Gastrocnemius medialis (tissue), 4 donors: ENCODE data around the gene MAP3K13. TPM values are rescaled to one million over a fixed set of nuclear protein-coding genes. Genes with fewer than 3 reads are reported as not detected.

ENCODE experiments used
- ATAC-seq, 2 donors: fragments of 150-250 bp; one replicate each; pipeline ENCODE4 v1.9.1; 2016
- DNase-seq, 2 donors: peaks; one replicate each; pipeline ENCODE4 v3.0.0-alpha.2; 2019
- H3K27ac ChIP-seq, 4 donors: fragments of 200-600 bp; sonication (generic); 1 replicate in 1 of 4; 2 replicates in 3 of 4; pipeline ENCODE4 v1.5.1; 2016 to 2018; ENCODE audit warnings: mild to moderate bottlenecking in 2 of 4, moderate library complexity in 1 of 4
- H3K27me3 ChIP-seq, 3 donors: fragments of 200-600 bp; sonication (generic) in 2 of 3; 1 replicate in 1 of 3; 2 replicates in 2 of 3; pipeline versions ENCODE4 v1.5.1 to v1.6.0; 2016 to 2019; ENCODE audit warnings: mild to moderate bottlenecking in 1 of 3, moderate library complexity in 1 of 3
- H3K36me3 ChIP-seq, 2 donors: fragments of 200-600 bp; sonication (generic) in 1 of 2; one replicate each; pipeline ENCODE4 v1.5.1; 2017 to 2018
- H3K4me1 ChIP-seq, 2 donors: fragments of 200-600 bp; sonication (generic) in 1 of 2; one replicate each; pipeline ENCODE4 v1.5.1; 2016 to 2017; ENCODE audit warnings: mild to moderate bottlenecking in 2 of 2
- H3K4me3 ChIP-seq, 4 donors: fragments of 200-600 bp; sonication (generic) in 3 of 4; 1 replicate in 1 of 4; 2 replicates in 3 of 4; pipeline ENCODE4 v1.5.1; 2016 to 2019; ENCODE audit warnings: mild to moderate bottlenecking in 2 of 4
- H3K9me3 ChIP-seq, 3 donors: fragments of 200-600 bp; sonication (generic) in 2 of 3; 1 replicate in 1 of 3; 2 replicates in 2 of 3; pipeline ENCODE4 v1.5.1; 2016 to 2019
- CTCF ChIP-seq, 5 experiments: fragments of 450-650 bp in 3 of 5; fragments of 200-600 bp in 2 of 5; sonication (generic) in 2 of 5; IDR thresholded peaks in 4 of 5; conservative IDR thresholded peaks in 1 of 5; 1 replicate in 4 of 5; 2 replicates in 1 of 5; pipeline ENCODE4 v1.5.1; 2016 to 2019; ENCODE audit warnings: antibody characterized with exemption in 5 of 5, mild to moderate bottlenecking in 3 of 5, moderate library complexity in 3 of 5
- POLR2A ChIP-seq, 2 donors: fragments of 450-650 bp; IDR thresholded peaks; one replicate each; pipeline ENCODE4 v1.6.1; 2017; ENCODE audit warnings: antibody characterized with exemption in 2 of 2, mild to moderate bottlenecking in 2 of 2, moderate library complexity in 2 of 2
- in situ Hi-C, 4 donors: fragments of 200-750 bp; cut with MboI; loops; one replicate each; pipeline versions ENCODE4 v1.15.0 to v1.8.0; 2017; ENCODE audit warnings: low sequenced_read_pairs in 4 of 4
- intact Hi-C: fragments of 100-400 bp; cut with DNase I; formaldehyde crosslinking; loops from one replicate; pipeline ENCODE4 v1.15.1; 2023; ENCODE audit warnings: low total_unique reads
- total RNA-seq, 4 donors: library from RNA; depleted of rRNA; stranded (reverse); fragments of >200 nt; gene quantifications; one replicate each; pipeline versions ENCODE4 v1.1.0 to v1.2.3, GENCODE V29; 2016

Gene MAP3K13
- total RNA-seq, 4 donors from 2014 or later = 1.6 to 6.5 (median 4.6) TPM

GRCh38 chr3:185517387-185518130 lies 154.6 kb downstream of the MAP3K13 start:
- H3K4me1 ChIP-seq = no peaks in the 10 kb centered on the region
- H3K36me3 ChIP-seq = no peaks in the 10 kb centered on the region
- in situ Hi-C loops (no loop called here), intact Hi-C loops (no loop called here)
- H3K9me3 ChIP-seq = no peaks in the 10 kb centered on the region
- no peak for TF ChIP-seq POLR2A (IDR thresholded peaks at IDR 0.05)
- TF ChIP-seq CTCF (IDR thresholded peaks at IDR 0.05 in 4 of 5, conservative IDR thresholded peaks at IDR 0.05 in 1 of 5) = no peak
- DNase-seq (no peak), ATAC-seq (no peak)
- no peak overlapping the region for H3K4me3 ChIP-seq
- H3K27ac ChIP-seq = no peak overlapping the region
- H3K27me3 ChIP-seq = no peaks in the 10 kb centered on the region

- Histone ChIP-seq H3K27me3 (no peaks in the 10 kb centered on the region), H3K36me3 (no peaks in the 10 kb centered on the region), H3K4me1 (no peaks in the 10 kb centered on the region), H3K27ac (no peak overlapping the region), H3K9me3 (no peaks in the 10 kb centered on the region), H3K4me3 (no peak overlapping the region)
- intact Hi-C loops (no loop called here), in situ Hi-C loops (no loop called here)
- TF ChIP-seq POLR2A (IDR thresholded peaks at IDR 0.05) (no peak), CTCF (IDR thresholded peaks at IDR 0.05 in 4 of 5, conservative IDR thresholded peaks at IDR 0.05 in 1 of 5) (no peak)
- ATAC-seq (no peak), DNase-seq (no peak)
Measured at GRCh38 chr3:185519021-185519420, 156.1 kb downstream of the MAP3K13 start.

- DNase-seq (no peak), ATAC-seq (no peak)
- H3K36me3 ChIP-seq = no peaks in the 10 kb centered on the region
- no peak overlapping the region for H3K4me3 ChIP-seq
- no peaks in the 10 kb centered on the region for H3K9me3 ChIP-seq
- in situ Hi-C loops = no loop called here
- no peaks in the 10 kb centered on the region for H3K4me1 ChIP-seq
- no peak overlapping the region for H3K27ac ChIP-seq
- H3K27me3 ChIP-seq = peaks cover 0 to 5% (median 4%) of the 10 kb centered on the region in 3 donors
- intact Hi-C loops = no loop called here
- TF ChIP-seq POLR2A (IDR thresholded peaks at IDR 0.05) (no peak), CTCF (IDR thresholded peaks at IDR 0.05 in 4 of 5, conservative IDR thresholded peaks at IDR 0.05 in 1 of 5) (no peak)
Measured at GRCh38 chr3:185521349-185522138, 158.6 kb downstream of the MAP3K13 start.

DNA sequence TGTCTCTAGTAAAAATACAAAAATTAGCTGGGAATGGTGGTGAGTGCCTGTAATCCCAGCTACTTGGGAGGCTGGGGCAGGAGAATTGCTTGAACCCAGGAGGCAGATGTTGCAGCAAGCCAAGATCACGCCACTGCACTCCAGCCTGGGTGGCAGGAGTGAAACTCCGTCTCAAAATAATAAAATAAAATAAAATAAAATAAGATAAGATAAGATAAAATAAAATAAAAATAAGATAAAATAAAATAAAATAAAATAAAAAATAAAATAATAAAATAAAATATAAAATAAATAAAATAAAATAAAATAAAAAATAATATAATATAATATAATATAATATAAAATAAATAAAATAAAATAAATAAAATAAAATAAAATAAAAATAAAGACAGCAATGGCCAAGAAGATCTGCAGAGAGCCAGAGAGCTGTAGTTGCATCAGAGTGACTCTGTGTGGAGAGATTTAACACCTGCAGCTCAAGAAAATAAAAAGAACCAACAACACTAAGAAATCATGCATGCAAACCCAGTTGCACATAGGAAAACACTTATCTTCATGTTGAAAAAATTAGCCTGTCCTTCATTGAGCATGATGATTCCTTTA lies 163.5 kb downstream of the MAP3K13 start:
- H3K4me1 ChIP-seq = no peaks in the 10 kb centered on the region
- DNase-seq (no peak), ATAC-seq (no peak)
- no peak for TF ChIP-seq CTCF (IDR thresholded peaks at IDR 0.05 in 4 of 5, conservative IDR thresholded peaks at IDR 0.05 in 1 of 5)
- TF ChIP-seq POLR2A (IDR thresholded peaks at IDR 0.05) = no peak
- H3K4me3 ChIP-seq = no peak overlapping the region
- no peak overlapping the region for H3K27ac ChIP-seq
- in situ Hi-C loops (no loop called here), intact Hi-C loops (no loop called here)
- no peaks in the 10 kb centered on the region for H3K9me3 ChIP-seq
- no peaks in the 10 kb centered on the region for H3K36me3 ChIP-seq
- H3K27me3 ChIP-seq = peaks cover 0 to 5% (median 4%) of the 10 kb centered on the region in 3 donors
